ENCODE measurements around the gene ACRV1. TPM values are rescaled to one million over a fixed set of nuclear protein-coding genes. Genes with fewer than 3 reads are reported as not detected.
A peak's percentile ranks its signal among the peaks of the same experiment; 100 is the strongest.

The ACRV1 gene
- polyA plus RNA-seq, 4 donors = 0.07 to 0.19 TPM; not detected in 2

DNA sequence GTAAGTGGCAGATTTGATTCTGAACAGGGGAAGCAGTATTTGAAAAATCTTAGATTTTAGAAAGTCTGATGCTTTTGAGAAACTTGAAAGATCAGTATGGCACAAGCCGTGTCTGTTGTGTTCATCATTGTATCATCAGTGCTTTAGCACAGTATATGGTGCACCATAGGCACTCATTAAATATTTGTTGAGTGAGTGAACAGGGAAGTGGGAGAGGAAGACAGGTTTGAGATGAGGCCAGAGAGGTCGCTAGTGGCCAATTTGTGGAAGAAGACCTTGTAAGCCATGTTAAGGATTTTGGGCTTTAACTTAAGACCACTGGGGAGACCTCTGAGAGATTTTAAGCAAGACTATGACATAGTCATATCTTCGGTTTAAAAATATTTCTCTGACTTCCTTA, 42.8 kb downstream of the ACRV1 start:
- FAIRE-seq (no peak), DNase-seq (no peak)
- WGBS, 3 donors = 73 to 85% (median 74%) methylated on average over 3 of the region's 3 CpGs
- Histone ChIP-seq H3K27ac (ENCODE audit: low read depth in 1 of 3, low read length in 2 of 3) (peak overlapping the region in 1 of 3 donors; percentile 24), H3K9me3 (ENCODE audit: control insufficient read depth in 2 of 2, insufficient read depth in 1 of 2, low read depth in 1 of 2, low read length in 1 of 2) (no peaks in the 10 kb centered on the region), H3K4me1 (ENCODE audit: control insufficient read depth in 3 of 3, insufficient read depth in 2 of 3, low read depth in 1 of 3, low read length in 2 of 3) (peaks cover 0 to 3% (median 0%) of the 10 kb centered on the region in 3 donors), H3K4me3 (ENCODE audit: low read depth in 1 of 3, low read length in 3 of 3) (no peak overlapping the region), H3K36me3 (ENCODE audit: control insufficient read depth in 3 of 3, insufficient read depth in 2 of 3, low read depth in 1 of 3, low read length in 3 of 3) (peaks cover 0 to 16% (median 0%) of the 10 kb centered on the region in 3 donors), H3K27me3 (ENCODE audit: control insufficient read depth in 3 of 3, insufficient read depth in 3 of 3, low read length in 3 of 3) (no peaks in the 10 kb centered on the region)

DNA sequence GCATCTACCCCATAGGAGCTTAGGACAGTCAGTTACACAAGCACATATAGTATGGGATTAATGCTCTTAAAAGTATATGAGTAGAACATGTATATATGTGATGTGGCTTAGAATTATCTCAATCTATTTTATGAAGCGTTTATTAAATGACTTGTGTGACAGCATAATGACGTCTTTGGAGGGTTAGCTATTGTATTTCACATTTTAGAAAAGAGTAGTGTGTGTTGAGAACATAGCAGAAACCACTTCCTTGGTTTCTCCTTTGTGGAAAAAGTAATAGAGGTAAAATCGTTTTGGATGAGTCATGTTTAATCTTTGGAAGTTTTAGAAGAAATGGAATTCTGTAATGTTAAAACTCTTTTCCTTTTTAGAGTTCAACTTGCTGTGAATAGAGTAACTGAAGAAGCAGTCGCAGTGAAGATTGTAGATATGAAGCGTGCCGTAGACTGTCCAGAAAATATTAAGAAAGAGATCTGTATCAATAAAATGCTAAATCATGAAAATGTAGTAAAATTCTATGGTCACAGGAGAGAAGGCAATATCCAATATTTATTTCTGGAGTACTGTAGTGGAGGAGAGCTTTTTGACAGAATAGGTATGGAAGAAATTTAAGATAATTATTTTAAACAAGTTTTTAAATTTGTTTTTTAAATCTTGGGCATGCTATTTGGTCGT, 53.3 kb downstream of the ACRV1 start:
- WGBS, 3 donors = 53 to 59% (median 55%) methylated on average over 7 of the region's 7 CpGs
- peaks cover 0 to 6% (median 3%) of the 10 kb centered on the region in 3 donors for H3K4me1 ChIP-seq (ENCODE audit: control insufficient read depth in 3 of 3, insufficient read depth in 2 of 3, low read depth in 1 of 3, low read length in 2 of 3)
- peak in 1 of 2 donors; percentile 14 for DNase-seq
- no peaks in the 10 kb centered on the region for H3K9me3 ChIP-seq (ENCODE audit: control insufficient read depth in 2 of 2, insufficient read depth in 1 of 2, low read depth in 1 of 2, low read length in 1 of 2)
- H3K4me3 ChIP-seq (ENCODE audit: low read depth in 1 of 3, low read length in 3 of 3) = peak overlapping the region in 2 of 3 donors; percentile 68 to 79
- H3K27me3 ChIP-seq (ENCODE audit: control insufficient read depth in 3 of 3, insufficient read depth in 3 of 3, low read length in 3 of 3) = no peaks in the 10 kb centered on the region
- H3K36me3 ChIP-seq (ENCODE audit: control insufficient read depth in 3 of 3, insufficient read depth in 2 of 3, low read depth in 1 of 3, low read length in 3 of 3) = peaks cover 0 to 5% (median 0%) of the 10 kb centered on the region in 3 donors
- FAIRE-seq = no peak
- peak overlapping the region in 1 of 3 donors; percentile 95 for H3K27ac ChIP-seq (ENCODE audit: low read depth in 1 of 3, low read length in 2 of 3)

GRCh38 chr11:125626288-125626950, 54.2 kb downstream of the ACRV1 start:
- H3K27ac ChIP-seq (ENCODE audit: low read depth in 1 of 3, low read length in 2 of 3) = peak overlapping the region in 2 of 3 donors; percentile 95 to 97

DNA sequence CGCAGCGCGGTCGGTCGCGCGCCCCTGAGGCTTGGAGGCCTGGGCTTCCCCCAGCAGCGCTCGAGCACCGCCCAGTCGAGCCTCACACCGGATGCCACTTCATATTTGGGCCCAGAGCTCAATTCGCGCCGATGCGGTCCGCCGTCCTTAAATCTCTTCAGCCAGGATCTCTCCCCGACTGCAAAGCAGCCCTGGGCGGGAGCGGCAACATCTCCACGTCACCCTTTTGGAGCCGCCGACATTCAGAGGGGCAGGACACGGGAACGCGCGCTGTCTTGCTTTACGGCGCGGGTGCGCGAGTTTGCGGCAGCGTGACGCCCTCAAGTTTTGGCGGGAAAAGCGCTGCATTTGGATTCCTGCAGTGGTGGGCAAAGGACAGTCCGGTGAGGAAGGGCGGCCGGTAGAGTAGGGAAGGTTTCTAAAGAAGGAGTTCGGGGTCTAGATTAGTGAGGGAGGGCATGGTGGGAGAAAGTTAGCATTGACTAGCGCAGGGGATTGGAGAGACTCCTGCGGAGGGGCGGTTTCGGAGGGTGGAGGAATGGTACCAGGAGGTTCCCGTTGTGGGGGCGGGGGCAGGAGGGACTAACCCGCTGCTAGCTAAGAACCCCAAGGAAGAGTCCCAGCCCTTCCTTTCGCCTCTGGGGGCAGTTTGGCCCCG, 54.9 kb downstream of the ACRV1 start:
- FAIRE-seq (no peak), DNase-seq (peak; percentile 90 to 97)
- peaks cover 0 to 9% (median 6%) of the 10 kb centered on the region in 3 donors for H3K36me3 ChIP-seq (ENCODE audit: control insufficient read depth in 3 of 3, insufficient read depth in 2 of 3, low read depth in 1 of 3, low read length in 3 of 3)
- peak overlapping the region; percentile 93 to 97 (median 95) for H3K27ac ChIP-seq (ENCODE audit: low read depth in 1 of 3, low read length in 2 of 3)
- H3K9me3 ChIP-seq (ENCODE audit: control insufficient read depth in 2 of 2, insufficient read depth in 1 of 2, low read depth in 1 of 2, low read length in 1 of 2) = no peaks in the 10 kb centered on the region
- H3K4me1 ChIP-seq (ENCODE audit: control insufficient read depth in 3 of 3, insufficient read depth in 2 of 3, low read depth in 1 of 3, low read length in 2 of 3) = peaks cover 0 to 6% (median 3%) of the 10 kb centered on the region in 3 donors
- WGBS, 3 donors = 0 to 1% (median 0%) methylated on average over 46 to 51 of the region's 51 CpGs
- no peaks in the 10 kb centered on the region for H3K27me3 ChIP-seq (ENCODE audit: control insufficient read depth in 3 of 3, insufficient read depth in 3 of 3, low read length in 3 of 3)
- H3K4me3 ChIP-seq (ENCODE audit: low read depth in 1 of 3, low read length in 3 of 3) = peak overlapping the region; percentile 68 to 79 (median 70)

More at GRCh38 chr11:125626288-125626950, 54.2 kb downstream of the ACRV1 start:
- peaks cover 0 to 6% (median 3%) of the 10 kb centered on the region in 3 donors for H3K4me1 ChIP-seq (ENCODE audit: control insufficient read depth in 3 of 3, insufficient read depth in 2 of 3, low read depth in 1 of 3, low read length in 2 of 3)
- DNase-seq (peak; percentile 59 to 74), FAIRE-seq (no peak)
- H3K36me3 ChIP-seq (ENCODE audit: control insufficient read depth in 3 of 3, insufficient read depth in 2 of 3, low read depth in 1 of 3, low read length in 3 of 3) = peaks cover 0 to 6% (median 5%) of the 10 kb centered on the region in 3 donors
- no peaks in the 10 kb centered on the region for H3K9me3 ChIP-seq (ENCODE audit: control insufficient read depth in 2 of 2, insufficient read depth in 1 of 2, low read depth in 1 of 2, low read length in 1 of 2)
- 0 to 1% (median 0%) methylated on average over 18 of the region's 18 CpGs for WGBS, 3 donors
- no peaks in the 10 kb centered on the region for H3K27me3 ChIP-seq (ENCODE audit: control insufficient read depth in 3 of 3, insufficient read depth in 3 of 3, low read length in 3 of 3)
- peak overlapping the region; percentile 68 to 79 (median 70) for H3K4me3 ChIP-seq (ENCODE audit: low read depth in 1 of 3, low read length in 3 of 3)

- Histone ChIP-seq H3K27me3 (ENCODE audit: control insufficient read depth in 3 of 3, insufficient read depth in 3 of 3, low read length in 3 of 3) (no peaks in the 10 kb centered on the region), H3K4me1 (ENCODE audit: control insufficient read depth in 3 of 3, insufficient read depth in 2 of 3, low read depth in 1 of 3, low read length in 2 of 3) (peaks cover 0 to 6% (median 3%) of the 10 kb centered on the region in 3 donors), H3K36me3 (ENCODE audit: control insufficient read depth in 3 of 3, insufficient read depth in 2 of 3, low read depth in 1 of 3, low read length in 3 of 3) (peaks cover 0 to 10% (median 4%) of the 10 kb centered on the region in 3 donors), H3K27ac (ENCODE audit: low read depth in 1 of 3, low read length in 2 of 3) (peak overlapping the region; percentile 93 to 97 (median 95)), H3K9me3 (ENCODE audit: control insufficient read depth in 2 of 2, insufficient read depth in 1 of 2, low read depth in 1 of 2, low read length in 1 of 2) (no peaks in the 10 kb centered on the region), H3K4me3 (ENCODE audit: low read depth in 1 of 3, low read length in 3 of 3) (peak overlapping the region; percentile 68 to 79 (median 70))
- no peak for DNase-seq
- no peak for FAIRE-seq
- 0 to 1% (median 1%) methylated on average over 20 of the region's 20 CpGs for WGBS, 3 donors
Observed at GRCh38 chr11:125625225-125625629, 55.4 kb downstream of the ACRV1 start.

- 53 to 56% (median 56%) methylated on average over 9 of the region's 9 CpGs for WGBS, 3 donors
- DNase-seq = peak in 1 of 2 donors; percentile 4
Observed at GRCh38 chr11:125624756-125625213, 55.9 kb downstream of the ACRV1 start, which contains the start of gene CHEK1. Gene CHEK1 (plus strand): TSS chr11:125625163. CDS start chr11:125626769, 1,606 bp downstream.

GRCh38 chr11:125623064-125623463, 57.6 kb downstream of the ACRV1 start:
- DNase-seq = no peak
- Histone ChIP-seq H3K9me3 (ENCODE audit: control insufficient read depth in 2 of 2, insufficient read depth in 1 of 2, low read depth in 1 of 2, low read length in 1 of 2) (no peaks in the 10 kb centered on the region), H3K27me3 (ENCODE audit: control insufficient read depth in 3 of 3, insufficient read depth in 3 of 3, low read length in 3 of 3) (no peaks in the 10 kb centered on the region), H3K36me3 (ENCODE audit: control insufficient read depth in 3 of 3, insufficient read depth in 2 of 3, low read depth in 1 of 3, low read length in 3 of 3) (peaks cover 13 to 21% (median 18%) of the 10 kb centered on the region in 3 donors), H3K4me1 (ENCODE audit: control insufficient read depth in 3 of 3, insufficient read depth in 2 of 3, low read depth in 1 of 3, low read length in 2 of 3) (peaks cover 0 to 6% (median 3%) of the 10 kb centered on the region in 3 donors), H3K4me3 (ENCODE audit: low read depth in 1 of 3, low read length in 3 of 3) (no peak overlapping the region), H3K27ac (ENCODE audit: low read depth in 1 of 3, low read length in 2 of 3) (no peak overlapping the region)
- WGBS, 3 donors = 88 to 100% (median 90%) methylated on average over 1 of the region's 1 CpG
- no peak for FAIRE-seq

More at GRCh38 chr11:125624756-125625213, 55.9 kb downstream of the ACRV1 start, which contains the start of gene CHEK1:
- Histone ChIP-seq H3K4me3 (ENCODE audit: low read depth in 1 of 3, low read length in 3 of 3) (peak within 1 kb of the TSS; percentile 68 to 79 (median 70)), H3K4me1 (ENCODE audit: control insufficient read depth in 3 of 3, insufficient read depth in 2 of 3, low read depth in 1 of 3, low read length in 2 of 3) (peaks cover 0 to 6% (median 3%) of the 10 kb centered on the region in 3 donors), H3K9me3 (ENCODE audit: control insufficient read depth in 2 of 2, insufficient read depth in 1 of 2, low read depth in 1 of 2, low read length in 1 of 2) (no peaks in the 10 kb centered on the region), H3K36me3 (ENCODE audit: control insufficient read depth in 3 of 3, insufficient read depth in 2 of 3, low read depth in 1 of 3, low read length in 3 of 3) (peaks cover 3 to 14% (median 5%) of the 10 kb centered on the region in 3 donors), H3K27me3 (ENCODE audit: control insufficient read depth in 3 of 3, insufficient read depth in 3 of 3, low read length in 3 of 3) (no peaks in the 10 kb centered on the region), H3K27ac (ENCODE audit: low read depth in 1 of 3, low read length in 2 of 3) (peak within 1 kb of the TSS; percentile 93 to 97 (median 95))
- FAIRE-seq = no peak

DNA sequence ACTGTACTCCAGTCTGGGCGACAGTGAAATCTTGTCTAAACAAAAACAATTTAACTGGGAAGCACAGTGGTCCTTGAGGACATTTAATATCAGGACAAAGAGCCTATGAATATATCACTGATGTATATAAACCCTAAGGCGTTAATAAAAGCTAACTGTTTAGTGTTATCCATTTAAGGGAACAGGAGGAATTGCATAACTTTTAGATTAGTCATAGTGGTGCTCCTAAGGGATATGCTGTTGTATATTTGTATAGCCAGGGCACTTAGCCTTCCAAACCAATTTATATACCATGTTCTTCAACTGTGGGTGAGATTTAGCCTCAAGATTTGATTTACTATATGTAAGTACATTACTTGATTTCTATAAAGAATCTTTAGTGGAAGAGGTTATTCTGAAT, 58.7 kb downstream of the ACRV1 start:
- no peaks in the 10 kb centered on the region for H3K9me3 ChIP-seq (ENCODE audit: control insufficient read depth in 2 of 2, insufficient read depth in 1 of 2, low read depth in 1 of 2, low read length in 1 of 2)
- 76 to 92% (median 85%) methylated on average over 2 of the region's 2 CpGs for WGBS, 3 donors
- DNase-seq (no peak), FAIRE-seq (no peak)
- H3K36me3 ChIP-seq (ENCODE audit: control insufficient read depth in 3 of 3, insufficient read depth in 2 of 3, low read depth in 1 of 3, low read length in 3 of 3) = peaks cover 18 to 21% (median 18%) of the 10 kb centered on the region in 3 donors
- H3K4me3 ChIP-seq (ENCODE audit: low read depth in 1 of 3, low read length in 3 of 3) = no peak overlapping the region
- peaks cover 0 to 6% (median 3%) of the 10 kb centered on the region in 3 donors for H3K4me1 ChIP-seq (ENCODE audit: control insufficient read depth in 3 of 3, insufficient read depth in 2 of 3, low read depth in 1 of 3, low read length in 2 of 3)
- H3K27ac ChIP-seq (ENCODE audit: low read depth in 1 of 3, low read length in 2 of 3) = no peak overlapping the region
- H3K27me3 ChIP-seq (ENCODE audit: control insufficient read depth in 3 of 3, insufficient read depth in 3 of 3, low read length in 3 of 3) = no peaks in the 10 kb centered on the region

All from small intestine (tissue), 7 donors.